Measurements from ENCODE around the gene KCNE5.
"Not testable (repeated sequence)": the region's sequence is repeated elsewhere in the genome, so short reads cannot be mapped to it uniquely, and the experiment has no call there.

KCNE5 gene

GRCh38 chrX:109600237-109600651, 24.7 kb downstream of the KCNE5 start:
- Histone ChIP-seq H3K9me3 (ENCODE audit: control insufficient read depth, insufficient read depth, low read length) (no peaks in the 10 kb centered on the region), H3K9ac (ENCODE audit: low read depth, low read length) (peak overlapping the region; percentile 66), H3K4me3 (ENCODE audit: low read depth, low read length) (peak overlapping the region; percentile 46), H3K4me1 (ENCODE audit: control insufficient read depth, insufficient read depth, low read length) (no peaks in the 10 kb centered on the region), H3K36me3 (ENCODE audit: control insufficient read depth, insufficient read depth, low read length) (no peaks in the 10 kb centered on the region), H3K27me3 (ENCODE audit: control insufficient read depth, insufficient read depth, low read length) (peaks cover 17% of the 10 kb centered on the region)

DNA sequence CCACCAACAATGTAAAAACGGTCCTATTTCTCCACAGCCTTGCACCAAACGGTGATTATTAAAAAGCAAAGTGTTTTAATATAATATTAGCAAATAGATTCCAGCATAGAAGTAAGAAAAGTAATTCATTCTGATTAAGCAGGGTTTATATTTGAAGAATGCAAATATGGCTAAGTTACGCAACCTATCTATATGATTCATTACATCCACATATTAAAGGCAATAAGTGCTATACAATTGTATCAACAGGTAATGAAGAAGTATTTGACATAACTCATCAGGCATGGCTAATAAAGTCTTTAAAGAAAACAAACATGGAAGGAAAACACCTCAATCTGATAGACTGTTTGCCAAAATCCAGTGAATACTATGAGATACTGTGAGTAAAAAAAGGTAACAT, 29.0 kb downstream of the KCNE5 start:
- no peak overlapping the region for H3K4me3 ChIP-seq (ENCODE audit: low read depth, low read length)
- H3K9me3 ChIP-seq (ENCODE audit: control insufficient read depth, insufficient read depth, low read length) = no peaks in the 10 kb centered on the region
- H3K27me3 ChIP-seq (ENCODE audit: control insufficient read depth, insufficient read depth, low read length) = peaks cover 17% of the 10 kb centered on the region
- no peaks in the 10 kb centered on the region for H3K4me1 ChIP-seq (ENCODE audit: control insufficient read depth, insufficient read depth, low read length)
- no peaks in the 10 kb centered on the region for H3K36me3 ChIP-seq (ENCODE audit: control insufficient read depth, insufficient read depth, low read length)
- H3K9ac ChIP-seq (ENCODE audit: low read depth, low read length) = no peak overlapping the region

DNA sequence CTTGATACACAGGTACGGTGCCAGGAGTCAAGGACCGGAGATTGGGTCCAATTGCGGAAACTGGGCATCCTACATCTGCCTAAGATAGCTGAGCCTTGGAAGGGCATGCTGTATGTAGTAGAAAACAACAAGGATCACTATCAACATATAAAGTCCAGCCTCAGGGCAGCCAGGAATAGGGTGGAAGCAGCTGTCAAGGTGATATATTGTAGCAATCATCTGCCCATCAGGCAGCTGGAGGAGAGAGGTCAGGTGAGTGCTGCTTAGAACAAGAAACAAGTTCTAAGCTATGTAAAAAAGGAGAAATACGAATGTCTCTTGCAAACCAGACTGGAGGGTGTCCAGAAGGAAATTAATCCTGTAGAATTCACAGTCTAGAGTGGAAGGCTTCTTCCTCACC, 34.8 kb downstream of the KCNE5 start:
- Histone ChIP-seq H3K9ac (ENCODE audit: low read depth, low read length) (no peak overlapping the region), H3K4me1 (ENCODE audit: control insufficient read depth, insufficient read depth, low read length) (peaks cover 3% of the 10 kb centered on the region), H3K4me3 (ENCODE audit: low read depth, low read length) (no peak overlapping the region), H3K36me3 (ENCODE audit: control insufficient read depth, insufficient read depth, low read length) (no peaks in the 10 kb centered on the region), H3K27me3 (ENCODE audit: control insufficient read depth, insufficient read depth, low read length) (peaks cover 2% of the 10 kb centered on the region), H3K9me3 (ENCODE audit: control insufficient read depth, insufficient read depth, low read length) (no peaks in the 10 kb centered on the region)

DNA sequence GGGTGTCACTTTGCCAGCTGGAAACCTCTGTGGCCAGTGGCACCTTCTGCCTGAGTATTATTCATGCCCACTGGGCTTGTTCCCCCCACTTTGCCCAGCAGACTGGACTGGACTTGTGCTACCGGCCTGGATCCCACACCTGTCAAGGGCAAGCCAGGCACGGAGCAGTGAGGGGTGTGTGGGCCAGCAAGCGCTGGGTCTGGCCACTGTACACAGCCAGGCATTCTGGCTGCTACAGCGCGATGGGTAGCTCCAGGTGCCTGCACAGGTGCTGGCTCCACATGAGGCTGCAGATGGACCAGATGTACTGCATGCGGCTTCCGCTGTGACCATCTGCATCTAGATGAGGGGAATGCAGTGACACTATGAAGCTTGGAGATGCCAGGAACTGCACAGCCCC, 39.5 kb downstream of the KCNE5 start:
- Histone ChIP-seq H3K9me3 (ENCODE audit: control insufficient read depth, insufficient read depth, low read length) (no peaks in the 10 kb centered on the region), H3K36me3 (ENCODE audit: control insufficient read depth, insufficient read depth, low read length) (no peaks in the 10 kb centered on the region), H3K4me3 (ENCODE audit: low read depth, low read length) (no peak overlapping the region), H3K4me1 (ENCODE audit: control insufficient read depth, insufficient read depth, low read length) (peaks cover 3% of the 10 kb centered on the region), H3K27me3 (ENCODE audit: control insufficient read depth, insufficient read depth, low read length) (peaks cover 2% of the 10 kb centered on the region), H3K9ac (ENCODE audit: low read depth, low read length) (no peak overlapping the region)

DNA sequence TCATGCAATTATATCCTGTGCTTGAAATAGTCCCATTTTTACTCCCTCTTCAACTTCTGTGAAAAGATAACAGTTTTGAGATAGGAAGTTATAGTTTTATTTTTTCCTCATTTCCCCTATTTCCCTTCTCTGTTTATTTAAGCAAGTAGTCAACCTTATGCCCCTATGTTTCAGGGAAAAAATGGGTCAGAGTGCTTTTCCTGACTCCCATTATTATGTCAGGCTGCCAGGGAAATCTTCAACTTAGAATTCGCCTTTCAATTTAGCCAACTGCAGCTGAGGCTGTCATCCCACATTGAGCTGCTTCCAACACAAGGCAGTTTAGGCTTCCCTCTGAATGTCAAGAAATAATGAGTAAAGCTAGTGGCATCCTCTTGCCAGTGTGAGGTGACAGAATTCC, 46.1 kb downstream of the KCNE5 start:
- Histone ChIP-seq H3K4me1 (ENCODE audit: control insufficient read depth, insufficient read depth, low read length) (no peaks in the 10 kb centered on the region), H3K36me3 (ENCODE audit: control insufficient read depth, insufficient read depth, low read length) (no peaks in the 10 kb centered on the region), H3K27me3 (ENCODE audit: control insufficient read depth, insufficient read depth, low read length) (no peaks in the 10 kb centered on the region), H3K9ac (ENCODE audit: low read depth, low read length) (no peak overlapping the region), H3K4me3 (ENCODE audit: low read depth, low read length) (no peak overlapping the region), H3K9me3 (ENCODE audit: control insufficient read depth, insufficient read depth, low read length) (no peaks in the 10 kb centered on the region)

GRCh38 chrX:109577055-109577454, 47.9 kb downstream of the KCNE5 start:
- no peaks in the 10 kb centered on the region for H3K4me1 ChIP-seq (ENCODE audit: control insufficient read depth, insufficient read depth, low read length)
- H3K9me3 ChIP-seq (ENCODE audit: control insufficient read depth, insufficient read depth, low read length) = no peaks in the 10 kb centered on the region
- no peak overlapping the region for H3K4me3 ChIP-seq (ENCODE audit: low read depth, low read length)
- no peaks in the 10 kb centered on the region for H3K27me3 ChIP-seq (ENCODE audit: control insufficient read depth, insufficient read depth, low read length)
- H3K36me3 ChIP-seq (ENCODE audit: control insufficient read depth, insufficient read depth, low read length) = no peaks in the 10 kb centered on the region
- H3K9ac ChIP-seq (ENCODE audit: low read depth, low read length) = no peak overlapping the region

- H3K4me1 ChIP-seq (ENCODE audit: control insufficient read depth, insufficient read depth, low read length); H3K4me3 ChIP-seq (ENCODE audit: low read depth, low read length); H3K36me3 ChIP-seq (ENCODE audit: control insufficient read depth, insufficient read depth, low read length); H3K9ac ChIP-seq (ENCODE audit: low read depth, low read length); H3K27me3 ChIP-seq (ENCODE audit: control insufficient read depth, insufficient read depth, low read length); H3K9me3 ChIP-seq (ENCODE audit: control insufficient read depth, insufficient read depth, low read length): not testable (repeated sequence)
These were observed 48.9 kb downstream of the KCNE5 start for GRCh38 chrX:109576083-109576482.
